NCI-H1417 treated with DMSO at 0.1 percent for 48 hours (cell line): Measurements from ENCODE around the gene CARMIL1.
"Not testable (repeated sequence)": the region's sequence is repeated elsewhere in the genome, so short reads cannot be mapped to it uniquely, and the experiment has no call there.

Experiments
- DNase-seq: peaks from one replicate; lab custom pipeline; 2025; lab: John Stamatoyannopoulos, UW

Gene CARMIL1

DNA sequence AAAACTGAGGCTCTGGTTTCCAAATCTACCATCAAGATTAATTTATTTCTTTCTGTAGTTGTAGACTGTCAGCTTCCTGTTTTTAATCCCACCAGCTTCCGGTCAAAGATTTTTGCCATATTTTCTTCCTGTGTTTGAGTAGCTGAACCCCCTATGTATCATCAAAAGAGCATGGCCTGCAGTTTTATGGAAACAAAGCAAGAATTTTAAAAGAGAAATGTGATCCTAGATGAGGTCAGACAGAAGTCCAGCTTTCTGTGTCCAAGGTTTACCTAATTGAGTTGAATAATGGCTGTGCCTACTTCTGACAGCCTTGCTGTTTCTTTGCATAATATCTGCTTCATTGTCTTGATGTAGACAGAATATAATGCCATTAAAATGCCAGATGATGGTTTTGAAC lies 163.7 kb downstream of the CARMIL1 start:
- no peak for DNase-seq

DNA sequence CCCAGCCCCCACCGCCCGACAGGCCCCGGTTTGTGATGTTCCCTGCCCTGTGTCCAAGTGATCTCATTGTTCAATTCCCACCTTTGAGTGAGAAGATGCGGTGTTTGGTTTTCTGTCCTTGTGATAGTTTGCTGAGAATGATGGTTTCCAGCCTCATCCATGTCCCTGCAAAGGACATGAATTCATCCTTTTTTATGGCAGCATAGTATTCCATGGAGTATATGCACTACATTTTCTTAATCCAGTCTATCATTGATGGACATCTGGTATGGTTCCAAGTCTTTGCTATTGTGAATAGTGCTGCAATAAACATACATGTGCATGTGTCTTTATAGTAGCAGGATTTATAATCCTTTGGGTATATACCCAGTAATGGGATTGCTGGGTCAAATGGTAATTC lies 165.3 kb downstream of the CARMIL1 start:
- not testable (repeated sequence) for DNase-seq

- DNase-seq: no peak
Observed at GRCh38 chr6:25446830-25447569, 167.8 kb downstream of the CARMIL1 start.

- DNase-seq: no peak
Observed at GRCh38 chr6:25447570-25447929, 168.4 kb downstream of the CARMIL1 start.

GRCh38 chr6:25448965-25449538 lies 169.9 kb downstream of the CARMIL1 start:
- DNase-seq: no peak

GRCh38 chr6:25449774-25450173 lies 170.6 kb downstream of the CARMIL1 start:
- peak; percentile 81 for DNase-seq

GRCh38 chr6:25450469-25451198 lies 171.5 kb downstream of the CARMIL1 start:
- no peak for DNase-seq

GRCh38 chr6:25452031-25452430 lies 172.9 kb downstream of the CARMIL1 start:
- no peak for DNase-seq

GRCh38 chr6:25453288-25453687 lies 174.1 kb downstream of the CARMIL1 start:
- no peak for DNase-seq

GRCh38 chr6:25454136-25454535 lies 175.0 kb downstream of the CARMIL1 start:
- DNase-seq: no peak

DNA sequence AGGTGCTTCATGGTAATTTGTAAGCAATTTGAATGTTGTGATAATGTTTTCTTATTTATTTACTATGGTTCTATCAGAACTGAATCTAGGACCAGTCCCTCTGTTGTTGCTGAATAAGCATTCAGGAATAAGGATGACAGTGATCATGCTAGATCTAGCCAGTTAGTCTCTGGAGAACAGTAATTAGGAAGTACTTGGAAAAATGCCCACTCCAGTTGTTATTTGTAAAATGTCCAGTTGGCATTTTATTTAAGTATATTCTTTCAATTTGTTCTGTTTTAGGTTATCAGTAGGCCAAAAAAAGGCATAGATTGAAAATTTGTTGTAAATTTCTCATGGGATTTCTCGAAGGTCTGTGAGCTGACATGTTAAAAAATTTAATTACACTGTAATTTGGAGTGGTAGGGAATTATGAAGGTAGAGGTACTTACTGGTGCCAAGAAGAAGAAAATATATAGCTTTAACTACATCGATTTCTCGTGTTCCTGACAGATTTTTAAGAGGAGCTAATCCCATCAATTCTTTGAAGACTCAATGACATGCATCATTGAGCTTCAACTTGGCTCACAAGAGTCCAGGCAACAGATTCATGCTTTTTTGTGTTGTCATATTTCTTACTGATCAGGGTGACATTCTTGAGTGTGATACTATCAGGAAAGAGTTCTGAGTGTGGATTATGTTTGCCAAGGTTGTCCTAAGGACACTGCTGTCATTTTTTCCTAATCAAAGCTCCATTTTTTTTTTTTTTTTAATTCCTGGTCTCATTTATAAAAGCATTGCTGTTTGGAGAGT lies 177.3 kb downstream of the CARMIL1 start:
- no peak for DNase-seq

DNA sequence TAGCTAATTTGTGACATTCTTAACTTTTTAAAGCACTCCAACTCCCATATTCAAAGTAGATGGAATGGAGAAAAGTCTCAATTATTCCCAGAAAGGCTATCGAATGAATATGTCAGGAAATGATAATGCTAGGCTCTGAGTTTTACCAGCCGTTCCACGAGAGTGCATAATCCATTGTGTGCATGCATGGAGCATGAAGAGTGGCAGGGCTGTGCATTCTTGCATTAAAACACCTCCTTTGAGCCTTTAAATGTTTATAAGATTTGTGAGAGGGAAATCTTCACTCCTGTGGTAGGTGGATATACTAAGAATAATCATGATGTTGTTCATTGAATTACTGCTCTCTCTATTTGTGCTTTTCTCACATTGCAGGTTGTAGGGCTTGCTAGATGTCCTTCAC lies 178.3 kb downstream of the CARMIL1 start:
- DNase-seq: no peak

DNA sequence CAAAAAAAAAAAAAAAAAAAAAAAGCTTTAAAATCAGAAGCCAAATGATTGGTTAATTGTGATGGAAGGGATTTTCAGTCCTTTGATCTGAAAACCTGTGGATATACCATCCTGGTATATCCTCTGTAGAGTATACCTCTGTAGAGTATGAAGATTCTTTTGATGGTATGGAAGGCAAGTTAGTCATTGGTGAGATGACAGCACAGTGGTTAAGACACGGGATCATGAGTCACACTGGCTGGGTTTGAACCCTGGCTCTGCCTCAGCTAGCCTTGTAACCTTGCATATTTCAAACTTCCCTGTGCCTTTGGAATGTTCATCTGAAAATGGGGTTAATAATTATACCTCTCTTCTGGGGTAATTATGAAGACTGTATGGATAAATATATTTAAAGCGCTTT lies 179.3 kb downstream of the CARMIL1 start:
- DNase-seq: no peak

DNA sequence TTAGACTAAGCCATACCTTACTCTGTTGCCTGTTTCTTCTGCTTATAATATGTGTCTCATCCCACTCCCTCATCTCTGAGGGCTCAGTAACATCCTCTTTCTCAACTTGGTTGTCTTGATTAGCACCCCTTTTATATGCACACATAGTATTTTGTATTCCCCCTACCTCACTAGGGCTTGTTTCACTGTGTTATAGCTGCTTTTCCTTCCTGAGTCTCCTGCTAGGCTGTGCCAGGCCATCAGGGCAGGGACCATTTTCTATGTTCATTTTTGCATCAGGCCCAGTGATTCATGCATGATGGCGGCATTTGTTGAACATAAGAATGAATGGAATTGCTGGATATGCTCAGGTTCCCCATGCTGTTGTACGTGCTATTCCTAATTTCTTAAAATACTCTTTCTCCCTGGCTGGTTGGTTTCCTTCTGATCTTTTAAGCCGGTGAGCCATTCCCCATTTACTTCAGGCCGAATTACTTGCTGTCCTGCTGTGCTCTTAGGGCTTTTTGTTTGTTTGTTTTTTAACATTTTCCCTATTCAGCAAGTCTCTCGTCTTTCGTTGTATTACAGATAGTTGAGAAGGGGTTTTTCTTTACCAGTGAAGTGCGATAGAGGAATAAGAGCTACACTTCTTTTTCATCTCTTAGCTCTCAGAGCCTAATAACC lies 183.2 kb downstream of the CARMIL1 start:
- DNase-seq: no peak

DNA sequence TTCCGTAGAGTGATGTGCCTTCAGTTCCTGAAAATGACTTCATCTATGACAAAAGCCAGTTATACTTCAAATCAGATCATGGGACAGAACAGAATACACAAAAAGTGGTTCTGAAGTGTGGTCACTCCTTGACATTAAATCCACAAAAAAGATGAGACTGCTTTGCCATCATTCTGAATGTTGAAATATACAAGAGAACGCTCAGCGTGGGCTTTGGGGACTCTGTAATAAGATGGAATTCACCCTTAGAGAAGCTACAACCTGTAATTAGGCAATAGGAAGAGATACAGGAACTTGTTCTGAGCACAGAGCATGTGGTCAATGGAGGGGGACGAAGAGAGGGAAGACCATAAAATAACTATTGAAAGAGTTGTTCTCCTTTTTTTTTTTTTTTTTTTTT lies 184.3 kb downstream of the CARMIL1 start:
- no peak for DNase-seq

DNA sequence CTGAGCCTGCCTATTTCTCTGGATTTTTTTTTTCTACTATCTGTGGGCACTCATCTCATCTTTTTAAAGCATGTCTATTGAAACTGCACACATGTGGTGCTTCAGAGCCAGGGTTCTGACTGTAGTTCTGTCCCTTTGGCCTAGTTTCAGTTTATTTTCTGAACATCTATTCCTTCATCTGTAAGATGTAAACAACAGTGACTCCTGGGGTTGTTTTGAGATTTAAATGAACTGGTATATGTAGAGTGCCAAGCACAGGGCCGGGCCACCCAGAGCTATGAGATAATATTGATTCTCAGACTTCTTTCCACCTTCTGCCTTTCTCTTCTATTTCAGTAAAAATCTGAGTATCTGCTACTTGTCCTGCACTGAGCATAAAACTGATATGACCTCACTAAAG lies 185.1 kb downstream of the CARMIL1 start:
- no peak for DNase-seq

DNA sequence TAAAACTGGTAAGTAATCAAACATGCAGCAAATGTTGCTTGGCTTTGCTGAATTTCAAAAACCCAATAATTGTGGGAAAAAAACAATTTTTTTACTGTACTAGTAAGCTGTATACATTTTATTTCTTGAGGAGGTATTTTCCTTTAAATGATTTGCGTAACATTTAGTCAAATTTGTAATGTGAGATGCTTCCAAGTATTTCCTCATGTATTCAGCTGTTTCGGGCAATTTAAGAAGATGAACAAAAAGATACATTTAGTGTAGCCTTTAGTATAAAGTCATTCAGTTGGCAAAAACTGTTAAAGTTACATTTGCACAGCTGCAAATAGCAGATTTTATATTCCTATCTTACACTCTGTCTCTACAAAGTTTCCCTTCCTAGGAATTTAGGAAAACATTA lies 186.8 kb downstream of the CARMIL1 start:
- DNase-seq: no peak

- no peak for DNase-seq
Observed at GRCh38 chr6:25468881-25469280, 189.7 kb downstream of the CARMIL1 start.

DNA sequence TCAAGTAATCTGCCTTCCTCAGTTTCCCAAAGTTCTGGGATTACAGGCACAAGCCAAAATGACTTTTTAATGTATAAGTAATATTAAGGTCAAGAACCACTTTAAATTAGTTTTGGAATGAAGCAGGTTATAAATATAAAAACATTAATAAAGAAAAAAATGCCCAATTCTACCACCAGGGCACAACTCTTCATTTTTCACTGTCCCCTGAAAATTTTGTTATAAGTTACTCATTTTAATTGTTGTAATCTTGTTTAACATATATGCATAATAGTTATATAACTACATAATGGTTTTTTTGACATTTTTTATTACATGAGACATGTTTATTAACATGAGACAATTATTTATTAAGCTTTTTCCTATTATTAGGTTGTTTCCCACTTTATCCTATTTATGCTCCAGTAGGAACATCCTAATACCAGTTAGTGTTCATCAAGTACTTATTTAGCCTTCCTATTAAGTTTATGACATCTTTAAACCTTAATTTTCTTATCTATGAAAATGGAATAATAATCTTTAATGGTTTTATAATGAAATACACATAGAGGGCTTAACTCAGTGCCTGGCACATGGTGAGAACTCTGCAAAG lies 190.7 kb downstream of the CARMIL1 start:
- DNase-seq: no peak

- no peak for DNase-seq
Observed at GRCh38 chr6:25472306-25472705, 193.1 kb downstream of the CARMIL1 start.

DNA sequence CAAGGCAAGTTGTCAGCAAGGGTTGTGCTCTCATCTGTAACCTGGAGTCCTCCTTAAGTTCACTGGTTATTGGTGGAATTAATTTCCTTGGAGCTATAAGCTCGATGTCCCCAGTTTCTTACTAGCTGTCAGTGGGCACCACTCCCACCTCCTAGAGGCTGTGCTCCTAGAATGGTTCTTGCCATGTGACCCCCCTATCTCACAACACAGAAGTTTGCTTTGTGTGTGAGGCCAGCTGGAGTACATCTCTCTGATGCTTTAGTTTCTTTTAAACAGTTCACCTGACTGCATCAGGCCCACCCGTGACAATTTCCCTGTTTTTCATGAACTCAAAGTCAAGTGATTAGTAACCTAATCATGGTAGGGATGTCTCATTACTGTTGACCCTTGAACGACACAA lies 193.7 kb downstream of the CARMIL1 start:
- DNase-seq: no peak

DNA sequence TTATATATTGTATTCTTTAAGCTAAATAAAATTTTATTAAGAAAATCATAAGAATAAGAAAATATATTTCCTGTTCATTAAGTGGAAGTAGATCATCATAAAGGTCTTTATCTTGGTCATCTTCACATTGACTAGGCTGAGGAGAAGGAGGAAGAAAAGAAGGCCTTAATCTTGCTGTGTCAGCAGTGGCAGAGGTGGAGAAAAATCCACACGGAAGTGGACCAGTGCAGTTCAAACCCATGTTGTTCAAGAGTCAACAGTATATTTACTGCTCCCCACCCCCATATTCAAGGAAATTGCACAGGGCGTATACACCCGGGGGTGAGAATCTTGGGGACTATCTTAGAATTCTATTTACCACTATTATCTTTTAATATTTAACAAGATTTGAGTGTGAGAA lies 194.3 kb downstream of the CARMIL1 start:
- DNase-seq: no peak
